HG03025 (cell line): Measurements from ENCODE around the gene GSDMA.
A peak's percentile ranks its signal among the peaks of the same experiment; 100 is the strongest.

ENCODE experiments used
- ATAC-seq: cut with Tn5 transposase; IDR thresholded peaks from one replicate; pipeline ENCODE4 v1.9.1; 2021; ENCODE audit warnings: mild to moderate bottlenecking, moderate library complexity; ENCODE audit not compliant: unreplicated experiment, low FRiP score

The GSDMA gene, protein sequence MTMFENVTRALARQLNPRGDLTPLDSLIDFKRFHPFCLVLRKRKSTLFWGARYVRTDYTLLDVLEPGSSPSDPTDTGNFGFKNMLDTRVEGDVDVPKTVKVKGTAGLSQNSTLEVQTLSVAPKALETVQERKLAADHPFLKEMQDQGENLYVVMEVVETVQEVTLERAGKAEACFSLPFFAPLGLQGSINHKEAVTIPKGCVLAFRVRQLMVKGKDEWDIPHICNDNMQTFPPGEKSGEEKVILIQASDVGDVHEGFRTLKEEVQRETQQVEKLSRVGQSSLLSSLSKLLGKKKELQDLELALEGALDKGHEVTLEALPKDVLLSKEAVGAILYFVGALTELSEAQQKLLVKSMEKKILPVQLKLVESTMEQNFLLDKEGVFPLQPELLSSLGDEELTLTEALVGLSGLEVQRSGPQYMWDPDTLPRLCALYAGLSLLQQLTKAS

DNA sequence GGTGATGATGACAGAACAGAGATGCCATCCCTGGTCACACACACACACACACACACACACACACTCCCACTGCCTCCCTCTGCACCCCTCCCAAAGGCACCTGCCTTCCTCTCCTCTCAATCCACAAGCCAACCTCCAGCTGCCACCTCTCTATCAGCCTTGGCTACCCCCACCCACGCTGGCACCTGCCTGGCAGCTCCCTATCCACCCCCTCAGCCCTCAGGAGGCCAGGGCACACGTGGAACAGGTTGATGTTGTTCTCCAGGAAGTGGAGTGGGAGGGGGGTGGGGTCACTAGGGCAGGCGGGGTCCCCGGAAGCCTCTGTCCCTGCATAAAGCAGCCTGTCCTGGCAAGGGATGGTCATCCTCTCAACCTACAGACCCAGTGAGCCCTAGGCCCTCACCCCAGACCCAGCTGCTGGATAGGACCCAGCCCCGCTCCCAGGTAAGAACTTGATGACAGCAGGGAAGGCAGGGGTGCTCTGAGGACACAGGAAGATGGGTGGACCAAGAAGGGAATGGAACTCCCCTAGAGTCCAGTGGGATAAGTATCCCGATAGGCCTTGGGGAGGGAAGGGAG is at the start of gene GSDMA:
TSS of gene GSDMA (plus strand) at position 363 of the 579 bp plus-strand sequence. CDS start 2,684 bp downstream, outside the sequence.
- ATAC-seq: no peak

DNA sequence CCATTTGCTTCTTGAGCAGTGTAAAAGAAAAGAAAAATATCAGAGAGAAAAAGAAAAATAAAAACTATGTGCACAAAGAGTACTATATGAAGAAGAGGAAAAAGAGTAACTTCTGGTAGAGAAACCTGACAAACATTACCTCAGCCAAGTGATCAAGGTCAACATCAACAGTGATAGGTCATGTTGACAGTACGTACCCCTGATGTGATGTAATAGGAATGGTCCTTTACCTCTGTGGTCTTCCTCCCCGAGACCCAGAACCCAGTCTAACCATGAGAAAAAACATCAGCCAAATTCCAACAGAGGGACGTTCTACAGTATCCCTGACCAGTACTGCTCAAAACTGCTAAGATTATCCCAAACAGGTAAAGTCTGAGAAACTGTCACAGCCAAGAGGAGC is 48.8 kb upstream of the GSDMA start:
- ATAC-seq: no peak

- ATAC-seq: no peak
Measured at GRCh38 chr17:39915559-39915958, 47.2 kb upstream of the GSDMA start.

DNA sequence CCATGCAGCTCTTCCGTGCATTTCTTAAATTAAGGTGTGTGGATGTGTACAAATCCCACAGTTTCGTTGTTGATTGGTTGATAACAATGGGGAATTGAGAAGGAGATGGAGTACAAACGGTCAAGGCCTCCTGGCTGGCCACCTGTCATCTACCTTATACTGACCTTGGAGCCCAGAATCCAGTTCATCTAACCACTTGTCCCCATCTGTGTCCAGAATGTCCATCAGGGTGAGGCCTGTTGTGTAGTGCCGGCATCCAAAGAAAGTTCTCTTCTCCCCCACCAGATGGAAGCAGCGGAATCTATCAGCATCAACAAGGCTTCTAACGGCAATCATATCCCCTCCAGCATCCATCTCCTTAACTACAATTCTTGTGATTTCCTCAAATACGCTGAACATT is 45.9 kb upstream of the GSDMA start:
- ATAC-seq: no peak

GRCh38 chr17:39919087-39919683 is 43.6 kb upstream of the GSDMA start:
- no peak for ATAC-seq

GRCh38 chr17:39920218-39921210 is 42.3 kb upstream of the GSDMA start:
- no peak for ATAC-seq

GRCh38 chr17:39921323-39921722 is 41.5 kb upstream of the GSDMA start:
- no peak for ATAC-seq

DNA sequence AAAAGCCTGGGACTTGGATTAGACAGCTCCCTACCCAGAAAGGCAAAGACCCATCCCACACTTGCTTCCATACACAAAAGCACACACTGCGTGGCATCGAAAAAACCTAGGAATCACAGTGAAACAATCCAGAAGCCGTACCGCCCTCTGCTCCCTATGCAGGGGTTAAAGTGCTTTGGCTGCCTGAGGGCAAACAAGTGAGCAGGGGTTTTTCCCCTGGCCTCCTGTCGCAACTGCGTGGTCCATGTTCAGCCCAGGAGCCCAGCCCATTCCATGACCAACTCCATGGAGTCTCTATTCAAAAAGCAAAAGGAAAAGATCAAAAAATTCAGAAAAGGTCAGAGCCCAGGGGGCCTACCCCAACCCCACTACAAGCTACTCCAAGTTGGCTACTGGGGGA is 40.8 kb upstream of the GSDMA start:
- ATAC-seq: no peak

GRCh38 chr17:39923230-39923629 is 39.6 kb upstream of the GSDMA start:
- no peak for ATAC-seq

GRCh38 chr17:39923836-39924690 is 38.7 kb upstream of the GSDMA start:
- no peak for ATAC-seq

- no peak for ATAC-seq
Measured at GRCh38 chr17:39924691-39925055, 38.1 kb upstream of the GSDMA start.

- ATAC-seq: no peak
Measured at GRCh38 chr17:39925282-39926134, 37.3 kb upstream of the GSDMA start.

- no peak for ATAC-seq
Measured at GRCh38 chr17:39926135-39926587, 36.6 kb upstream of the GSDMA start.

DNA sequence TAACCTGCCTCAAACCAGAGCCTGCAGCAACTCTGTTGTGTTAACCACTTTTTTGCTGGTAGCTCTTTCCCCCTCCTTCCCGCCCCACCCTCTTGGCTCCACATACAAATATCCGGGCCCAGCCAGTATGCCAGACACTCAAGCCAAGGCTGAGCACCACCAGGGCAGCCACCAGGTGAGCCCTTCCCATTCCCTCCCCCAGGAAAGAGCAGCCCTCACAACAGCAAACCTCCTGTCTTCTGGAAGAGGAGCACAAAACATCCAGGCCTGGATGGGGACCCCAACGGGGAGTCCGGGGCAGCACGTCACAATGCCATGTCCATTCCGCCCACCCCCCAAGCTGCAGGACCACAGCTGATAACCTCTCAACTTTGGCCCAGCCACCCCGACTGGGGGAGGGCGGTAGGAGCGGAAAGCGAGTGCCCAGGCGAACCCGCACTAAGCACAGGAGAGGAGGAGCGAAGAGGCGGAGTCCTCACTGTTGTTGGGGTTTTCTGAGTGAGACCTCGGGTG is 36.2 kb upstream of the GSDMA start:
- peak; percentile 21 for ATAC-seq

GRCh38 chr17:39927101-39927928 is 35.5 kb upstream of the GSDMA start, which contains the start of the genes LRRC3C and ORMDL3:
Gene LRRC3C, plus strand, starts transcription at chr17:39927732. Its CDS starts 13,792 bp downstream, at chr17:39941524.
Gene ORMDL3, minus strand, starts transcription at chr17:39927601. Its CDS starts 3,398 bp downstream, at chr17:39924203.
- ATAC-seq: peak; percentile 84

DNA sequence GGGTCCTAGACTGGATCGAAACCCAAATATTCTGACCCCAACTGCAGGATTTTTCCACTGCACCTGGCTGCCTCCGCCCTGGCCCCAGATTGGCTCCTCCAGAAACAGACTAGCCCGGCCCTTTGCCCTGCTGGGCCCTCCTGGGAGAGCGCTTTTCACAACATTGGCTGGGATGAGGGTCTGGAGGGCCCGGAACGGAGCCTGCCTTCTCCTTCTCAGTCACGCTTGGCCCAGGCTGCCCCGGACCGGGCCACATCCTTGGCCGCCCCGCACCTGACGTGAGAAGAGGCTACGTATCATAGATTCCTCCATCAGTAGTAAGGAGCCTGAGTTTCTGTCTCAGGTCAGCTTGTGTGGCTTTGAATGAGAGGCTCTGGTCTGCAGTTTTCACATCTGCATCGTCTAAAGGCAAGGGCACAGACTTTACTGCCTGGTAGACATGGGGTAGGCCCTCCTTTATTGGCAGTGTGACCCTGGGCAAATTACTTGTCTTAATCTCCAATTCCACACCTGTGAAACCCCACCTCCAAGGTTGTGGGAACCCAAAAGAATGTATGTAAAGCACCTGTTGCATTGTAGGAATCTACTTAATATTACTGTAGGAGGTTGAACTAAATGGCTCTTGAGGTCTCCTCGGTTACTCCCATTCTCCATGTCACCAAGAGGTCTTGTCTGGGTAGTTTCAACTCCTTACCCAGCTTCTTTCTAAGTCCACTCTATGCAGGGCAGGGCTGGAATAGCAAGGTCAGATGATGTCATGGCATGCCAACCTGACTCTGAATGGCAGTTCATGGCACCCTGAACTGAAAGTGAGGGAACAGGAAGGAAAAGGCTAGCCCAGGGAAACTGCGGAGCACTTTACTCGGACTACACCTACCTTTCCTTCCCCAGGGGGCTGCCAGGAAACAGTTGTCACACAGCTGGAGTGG is 34.6 kb upstream of the GSDMA start:
- ATAC-seq: peak; percentile 12
